H1 (cell line): Measurements from ENCODE around the gene DNAJA3. TPM values are rescaled to one million over a fixed set of nuclear protein-coding genes. Genes with fewer than 3 reads are reported as not detected.

ENCODE experiments used
- RAD21 ChIP-seq, 2 experiments: IDR thresholded peaks in 1 of 2; conservative IDR thresholded peaks in 1 of 2; 2 replicates each; pipeline ENCODE4 v1.6.1; 2011; ENCODE audit warnings: low read depth in 2 of 2, low read length in 2 of 2, improper control_type of control experiment in 1 of 2, inconsistent platforms in 1 of 2, mild to moderate bottlenecking in 1 of 2, moderate library complexity in 1 of 2
- SIN3A ChIP-seq, 2 experiments: IDR thresholded peaks in 1 of 2; conservative IDR thresholded peaks in 1 of 2; 2 replicates each; pipeline ENCODE4 v1.6.1; 2011 to 2012; ENCODE audit warnings: low read length in 2 of 2, improper control_type of control experiment in 1 of 2, low read depth in 1 of 2, mild to moderate bottlenecking in 1 of 2
- polyA plus RNA-seq, 7 experiments: library from polyadenylated mRNA; depleted of rRNA in 3 of 7; stranded (reverse) in 5 of 7; unstranded in 2 of 7; fragments of >200 nt in 5 of 7; fragments of 200-250 nt in 2 of 7; gene quantifications; 1 replicate in 5 of 7; 2 replicates in 1 of 7; 4 replicates in 1 of 7; pipeline versions ENCODE4 v1.2.1 to v1.2.3, GENCODE V29; 2011 to 2013; ENCODE audit warnings: missing spikeins in 2 of 7, mixed read lengths in 2 of 7
- total RNA-seq: library from RNA; stranded (reverse); fragmentation: NEBNext Ultra II Directional; extraction: Animal tissue kit (Norgen Biotek cat#: 25700); gene quantifications from 2 replicates; pipeline ENCODE4 v1.2.1, GENCODE V29; 2021

The DNAJA3 gene
- total and polyA plus RNA-seq, 2 of the 8 experiments (the other 6 are each of a cell fraction or from before 2014, with no cell fraction given), result 37.3 to 59.1 TPM

- peak; percentile 56 to 71; a peak in 2 of 4 replicates for TF ChIP-seq SIN3A (conservative IDR thresholded peaks at IDR 0.05 in 1 of 2, IDR thresholded peaks at IDR 0.05 in 1 of 2; ENCODE audit: low read depth in 1 of 2, low read length in 2 of 2)
- peak; percentile 36 to 44 for TF ChIP-seq RAD21 (IDR thresholded peaks at IDR 0.05 in 1 of 2, conservative IDR thresholded peaks at IDR 0.05 in 1 of 2; ENCODE audit: low read depth in 2 of 2, low read length in 2 of 2)
These were observed 48.0 kb upstream of the DNAJA3 start (continued) for GRCh38 chr16:4377573-4378154.
